H1 (cell line): Measurements from ENCODE around the gene NELL1. TPM values are rescaled to one million over a fixed set of nuclear protein-coding genes. Genes with fewer than 3 reads are reported as not detected.

Source experiments
- HDAC6 ChIP-seq: IDR thresholded peaks from one replicate; pipeline ENCODE4 v1.7.1; 2012; ENCODE audit warnings: low read depth, mild to moderate bottlenecking, inconsistent platforms, low read length, moderate library complexity
- polyA plus RNA-seq, 7 experiments: library from polyadenylated mRNA; depleted of rRNA in 3 of 7; stranded (reverse) in 5 of 7; unstranded in 2 of 7; fragments of >200 nt in 5 of 7; fragments of 200-250 nt in 2 of 7; gene quantifications; 1 replicate in 5 of 7; 2 replicates in 1 of 7; 4 replicates in 1 of 7; pipeline versions ENCODE4 v1.2.1 to v1.2.3, GENCODE V29; 2011 to 2013; ENCODE audit warnings: missing spikeins in 2 of 7, mixed read lengths in 2 of 7
- total RNA-seq: library from RNA; stranded (reverse); fragmentation: NEBNext Ultra II Directional; extraction: Animal tissue kit (Norgen Biotek cat#: 25700); gene quantifications from 2 replicates; pipeline ENCODE4 v1.2.1, GENCODE V29; 2021

NELL1 gene
- total and polyA plus RNA-seq, 2 of the 8 experiments (the other 6 are each of a cell fraction or from before 2014, with no cell fraction given): 0.21 TPM; not detected in 1

DNA sequence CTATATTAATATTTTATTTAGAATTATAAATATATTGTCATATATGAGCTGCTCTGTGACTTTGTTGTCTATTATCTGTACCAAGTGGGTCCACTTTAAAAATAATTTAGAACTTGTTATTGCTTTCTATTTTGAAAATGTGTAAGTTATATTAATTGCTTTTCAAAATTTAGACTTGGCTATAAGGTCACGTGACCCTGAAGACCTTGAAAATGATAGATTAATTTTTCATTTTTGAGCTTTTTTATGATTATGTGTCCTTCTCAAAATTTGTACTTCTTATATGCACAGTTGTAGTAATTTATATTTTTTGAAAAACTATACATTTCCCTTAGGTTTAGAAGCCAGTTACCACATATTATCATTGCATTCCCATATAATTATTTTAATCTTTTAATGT, 826.5 kb downstream of the NELL1 start (continued):
- no peak for TF ChIP-seq HDAC6
